ENCODE results near the gene NRDC.

Gene NRDC

DNA sequence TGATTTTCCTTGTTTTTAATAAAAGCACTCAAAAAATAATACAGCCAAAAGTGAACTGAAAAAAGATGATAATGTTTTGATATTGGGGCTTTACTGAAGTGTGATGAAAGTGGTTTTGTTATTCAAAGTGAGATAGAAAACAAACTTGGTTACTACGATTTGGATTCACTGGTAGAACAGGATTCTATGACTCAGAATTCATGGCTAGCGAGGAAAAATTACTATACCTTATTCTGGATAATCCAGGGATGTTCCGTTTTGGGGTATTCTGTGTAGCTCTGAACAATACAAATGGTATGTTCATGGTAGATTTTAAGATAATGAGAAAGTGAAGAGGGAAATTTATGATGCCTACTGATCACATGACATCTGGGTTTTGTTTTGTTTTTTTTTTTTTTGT lies 117.7 kb downstream of the NRDC start:
- no peak overlapping the region for H3K9ac ChIP-seq (ENCODE audit: low read length)
- H4K91ac ChIP-seq (ENCODE audit: low read length), result no peak overlapping the region
- H2BK120ac ChIP-seq (ENCODE audit: low read depth, low read length), result no peak overlapping the region
- H3K36me3 ChIP-seq (ENCODE audit: control insufficient read depth in 1 of 2, insufficient read depth in 2 of 2, low read depth in 1 of 2, low read length in 2 of 2), result peaks cover 5 to 29% of the 10 kb centered on the region in 2 experiments
- H3K4ac ChIP-seq (ENCODE audit: low read depth in 1 of 2, low read length in 2 of 2), result no peak overlapping the region
- no peak for DNase-seq
- no peak overlapping the region for H3K18ac ChIP-seq (ENCODE audit: low read depth in 1 of 2, low read length in 2 of 2)
- no peak overlapping the region for H3K27ac ChIP-seq (ENCODE audit: low read length, poor library complexity, severe bottlenecking)
- no peak overlapping the region for H3K14ac ChIP-seq (ENCODE audit: low read length in 2 of 2)
- no peak overlapping the region for H2AK5ac ChIP-seq (ENCODE audit: low read length, severe bottlenecking)
- no peaks in the 10 kb centered on the region for H3K9me3 ChIP-seq (ENCODE audit: control insufficient read depth, low read length)
- H2BK12ac ChIP-seq (ENCODE audit: low read length in 2 of 2), result no peak overlapping the region
- no peak overlapping the region for H2BK15ac ChIP-seq (ENCODE audit: low read depth, poor library complexity, severe bottlenecking)
- no peak overlapping the region for H2BK5ac ChIP-seq (ENCODE audit: low read depth, low read length, poor library complexity, severe bottlenecking)
- no peaks in the 10 kb centered on the region for H3K4me1 ChIP-seq (ENCODE audit: control insufficient read depth, insufficient read depth, low read depth, low read length)
- H3K79me1 ChIP-seq (replicated peaks; ENCODE audit: low read length, poor library complexity, severe bottlenecking), result peaks cover 7% of the 10 kb centered on the region
- H3K4me3 ChIP-seq (ENCODE audit: insufficient read depth in 1 of 2, low read depth in 1 of 2, low read length in 2 of 2), result no peak overlapping the region
- WGBS, result 80% methylated on average over 3 of the region's 3 CpGs
- H4K8ac ChIP-seq (ENCODE audit: low read length), result no peak overlapping the region
- no peak overlapping the region for H3K23ac ChIP-seq (ENCODE audit: low read length in 2 of 2)
- H3K4me2 ChIP-seq (ENCODE audit: low read length, poor library complexity, severe bottlenecking), result no peak overlapping the region
- no peaks in the 10 kb centered on the region for H3K27me3 ChIP-seq (ENCODE audit: control insufficient read depth in 1 of 2, insufficient read depth in 1 of 2, low read length in 2 of 2)
- no peak overlapping the region for H2AFZ ChIP-seq (ENCODE audit: low read depth, low read length)

GRCh38 chr1:51758310-51758709 lies 120.2 kb downstream of the NRDC start:
- no peaks in the 10 kb centered on the region for H3K4me1 ChIP-seq (ENCODE audit: control insufficient read depth, insufficient read depth, low read depth, low read length)
- no peak overlapping the region for H3K4me3 ChIP-seq (ENCODE audit: insufficient read depth in 1 of 2, low read depth in 1 of 2, low read length in 2 of 2)
- H2AK5ac ChIP-seq (ENCODE audit: low read length, severe bottlenecking), result no peak overlapping the region
- H2BK15ac ChIP-seq (ENCODE audit: low read depth, poor library complexity, severe bottlenecking), result no peak overlapping the region
- H4K8ac ChIP-seq (ENCODE audit: low read length), result no peak overlapping the region
- no peak overlapping the region for H2BK12ac ChIP-seq (ENCODE audit: low read length in 2 of 2)
- no peak overlapping the region for H2AFZ ChIP-seq (ENCODE audit: low read depth, low read length)
- no peak overlapping the region for H3K23ac ChIP-seq (ENCODE audit: low read length in 2 of 2)
- H3K14ac ChIP-seq (ENCODE audit: low read length in 2 of 2), result no peak overlapping the region
- no peaks in the 10 kb centered on the region for H3K9me3 ChIP-seq (ENCODE audit: control insufficient read depth, low read length)
- H3K79me1 ChIP-seq (replicated peaks; ENCODE audit: low read length, poor library complexity, severe bottlenecking), result peaks cover 12% of the 10 kb centered on the region
- H2BK5ac ChIP-seq (ENCODE audit: low read depth, low read length, poor library complexity, severe bottlenecking), result no peak overlapping the region
- H3K36me3 ChIP-seq (ENCODE audit: control insufficient read depth in 1 of 2, insufficient read depth in 2 of 2, low read depth in 1 of 2, low read length in 2 of 2), result peaks cover 6 to 24% of the 10 kb centered on the region in 2 experiments
- no peak overlapping the region for H4K91ac ChIP-seq (ENCODE audit: low read length)
- H2BK120ac ChIP-seq (ENCODE audit: low read depth, low read length), result no peak overlapping the region
- H3K4me2 ChIP-seq (ENCODE audit: low read length, poor library complexity, severe bottlenecking), result no peak overlapping the region
- DNase-seq, result no peak
- no peak overlapping the region for H3K27ac ChIP-seq (ENCODE audit: low read length, poor library complexity, severe bottlenecking)
- H3K18ac ChIP-seq (ENCODE audit: low read depth in 1 of 2, low read length in 2 of 2), result no peak overlapping the region
- H3K4ac ChIP-seq (ENCODE audit: low read depth in 1 of 2, low read length in 2 of 2), result no peak overlapping the region
- no peaks in the 10 kb centered on the region for H3K27me3 ChIP-seq (ENCODE audit: control insufficient read depth in 1 of 2, insufficient read depth in 1 of 2, low read length in 2 of 2)
- no peak overlapping the region for H3K9ac ChIP-seq (ENCODE audit: low read length)
- WGBS, result 93% methylated on average over 3 of the region's 4 CpGs

DNA sequence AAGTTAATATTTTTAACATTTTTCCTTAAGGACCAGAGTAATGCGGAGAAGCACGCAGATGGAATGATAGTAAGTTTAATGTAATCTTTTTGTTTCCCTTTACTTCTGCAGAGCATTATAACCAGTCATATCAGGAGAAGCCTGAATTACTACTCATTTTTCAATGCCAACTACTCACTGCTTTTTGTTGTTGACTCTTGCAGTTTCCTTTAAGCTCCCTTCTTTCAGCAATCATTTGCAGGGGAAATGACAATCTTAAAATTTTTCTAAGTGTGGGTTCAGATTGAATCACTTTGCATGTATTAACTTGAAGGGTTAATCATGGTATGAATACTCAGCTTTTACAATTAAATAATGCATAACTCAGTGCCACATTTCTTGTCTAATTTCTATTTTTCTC lies 122.2 kb downstream of the NRDC start:
- H3K9ac ChIP-seq (ENCODE audit: low read length), result no peak overlapping the region
- no peak overlapping the region for H4K8ac ChIP-seq (ENCODE audit: low read length)
- no peak overlapping the region for H3K27ac ChIP-seq (ENCODE audit: low read length, poor library complexity, severe bottlenecking)
- WGBS, result no CpG with 5 or more reads among the region's 2 CpGs
- no peaks in the 10 kb centered on the region for H3K4me1 ChIP-seq (ENCODE audit: control insufficient read depth, insufficient read depth, low read depth, low read length)
- no peaks in the 10 kb centered on the region for H3K27me3 ChIP-seq (ENCODE audit: control insufficient read depth in 1 of 2, insufficient read depth in 1 of 2, low read length in 2 of 2)
- no peak overlapping the region for H3K4me2 ChIP-seq (ENCODE audit: low read length, poor library complexity, severe bottlenecking)
- H3K18ac ChIP-seq (ENCODE audit: low read depth in 1 of 2, low read length in 2 of 2), result no peak overlapping the region
- no peak overlapping the region for H3K4ac ChIP-seq (ENCODE audit: low read depth in 1 of 2, low read length in 2 of 2)
- no peak overlapping the region for H2AK5ac ChIP-seq (ENCODE audit: low read length, severe bottlenecking)
- H3K4me3 ChIP-seq (ENCODE audit: insufficient read depth in 1 of 2, low read depth in 1 of 2, low read length in 2 of 2), result no peak overlapping the region
- H3K14ac ChIP-seq (ENCODE audit: low read length in 2 of 2), result no peak overlapping the region
- no peak overlapping the region for H2BK12ac ChIP-seq (ENCODE audit: low read length in 2 of 2)
- H4K91ac ChIP-seq (ENCODE audit: low read length), result no peak overlapping the region
- H2BK120ac ChIP-seq (ENCODE audit: low read depth, low read length), result no peak overlapping the region
- no peaks in the 10 kb centered on the region for H3K9me3 ChIP-seq (ENCODE audit: control insufficient read depth, low read length)
- no peak overlapping the region for H2BK5ac ChIP-seq (ENCODE audit: low read depth, low read length, poor library complexity, severe bottlenecking)
- no peak overlapping the region for H3K23ac ChIP-seq (ENCODE audit: low read length in 2 of 2)
- peaks cover 3 to 26% of the 10 kb centered on the region in 2 experiments for H3K36me3 ChIP-seq (ENCODE audit: control insufficient read depth in 1 of 2, insufficient read depth in 2 of 2, low read depth in 1 of 2, low read length in 2 of 2)
- DNase-seq, result no peak
- no peak overlapping the region for H2BK15ac ChIP-seq (ENCODE audit: low read depth, poor library complexity, severe bottlenecking)
- H2AFZ ChIP-seq (ENCODE audit: low read depth, low read length), result no peak overlapping the region
- H3K79me1 ChIP-seq (replicated peaks; ENCODE audit: low read length, poor library complexity, severe bottlenecking), result peaks cover 18% of the 10 kb centered on the region

DNA sequence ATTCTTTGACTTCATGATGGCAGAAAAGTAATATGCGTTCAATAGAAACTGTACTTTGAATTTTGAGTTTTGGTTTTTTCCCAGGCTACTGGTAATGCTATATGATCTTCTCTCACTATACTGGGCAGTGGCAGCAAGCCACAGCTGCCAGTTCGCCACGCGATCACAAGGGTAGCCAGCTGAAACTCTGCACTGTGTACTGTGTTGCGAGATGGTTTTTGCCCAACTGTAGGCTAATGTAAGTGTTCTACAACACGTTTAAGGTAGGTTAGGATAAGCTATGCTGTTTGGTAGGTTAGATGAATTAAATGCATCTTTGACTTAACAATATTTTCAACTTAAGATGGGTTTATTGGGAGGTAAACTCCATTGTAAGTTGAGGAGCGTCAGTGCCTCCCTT lies 123.1 kb downstream of the NRDC start:
- H3K4ac ChIP-seq (ENCODE audit: low read depth in 1 of 2, low read length in 2 of 2), result no peak overlapping the region
- no peak overlapping the region for H4K91ac ChIP-seq (ENCODE audit: low read length)
- no peak overlapping the region for H2BK5ac ChIP-seq (ENCODE audit: low read depth, low read length, poor library complexity, severe bottlenecking)
- H3K4me3 ChIP-seq (ENCODE audit: insufficient read depth in 1 of 2, low read depth in 1 of 2, low read length in 2 of 2), result no peak overlapping the region
- H3K36me3 ChIP-seq (ENCODE audit: control insufficient read depth in 1 of 2, insufficient read depth in 2 of 2, low read depth in 1 of 2, low read length in 2 of 2), result peaks cover 3 to 24% of the 10 kb centered on the region in 2 experiments
- H3K27me3 ChIP-seq (ENCODE audit: control insufficient read depth in 1 of 2, insufficient read depth in 1 of 2, low read length in 2 of 2), result no peaks in the 10 kb centered on the region
- WGBS, result 97% methylated on average over 5 of the region's 7 CpGs
- no peak overlapping the region for H2BK12ac ChIP-seq (ENCODE audit: low read length in 2 of 2)
- no peak overlapping the region for H3K18ac ChIP-seq (ENCODE audit: low read depth in 1 of 2, low read length in 2 of 2)
- no peak overlapping the region for H3K23ac ChIP-seq (ENCODE audit: low read length in 2 of 2)
- H4K8ac ChIP-seq (ENCODE audit: low read length), result no peak overlapping the region
- H3K9me3 ChIP-seq (ENCODE audit: control insufficient read depth, low read length), result no peaks in the 10 kb centered on the region
- H2AK5ac ChIP-seq (ENCODE audit: low read length, severe bottlenecking), result no peak overlapping the region
- no peak for DNase-seq
- no peak overlapping the region for H2BK120ac ChIP-seq (ENCODE audit: low read depth, low read length)
- H3K27ac ChIP-seq (ENCODE audit: low read length, poor library complexity, severe bottlenecking), result no peak overlapping the region
- no peak overlapping the region for H2BK15ac ChIP-seq (ENCODE audit: low read depth, poor library complexity, severe bottlenecking)
- peaks cover 18% of the 10 kb centered on the region for H3K79me1 ChIP-seq (replicated peaks; ENCODE audit: low read length, poor library complexity, severe bottlenecking)
- H2AFZ ChIP-seq (ENCODE audit: low read depth, low read length), result no peak overlapping the region
- no peaks in the 10 kb centered on the region for H3K4me1 ChIP-seq (ENCODE audit: control insufficient read depth, insufficient read depth, low read depth, low read length)
- H3K14ac ChIP-seq (ENCODE audit: low read length in 2 of 2), result no peak overlapping the region
- no peak overlapping the region for H3K4me2 ChIP-seq (ENCODE audit: low read length, poor library complexity, severe bottlenecking)
- H3K9ac ChIP-seq (ENCODE audit: low read length), result no peak overlapping the region

Data from mesenchymal stem cell (in vitro differentiated cells and primary cell).